Right lobe of liver (tissue), 4 donors: Measurements from ENCODE around the gene FMN2.

Source experiments
- CTCF ChIP-seq, 4 donors: fragments of 200-600 bp in 3 of 4; fragments of 450-650 bp in 1 of 4; IDR thresholded peaks; one replicate each; pipeline versions ENCODE4 v1.5.1 to v1.8.0; 2016 to 2022; ENCODE audit warnings: antibody characterized with exemption in 4 of 4, mild to moderate bottlenecking in 2 of 4
- POLR2A ChIP-seq: fragments of 450-650 bp; IDR thresholded peaks from one replicate; pipeline ENCODE4 v1.6.1; 2017; ENCODE audit warnings: antibody characterized with exemption, mild to moderate bottlenecking
- donor health status: DM: no; HTN: no; CAD: no.
- donor health status: DM: no; HTN: no; CAD: no.
- donor health status: DM: no; HTN: yes; CAD: no.

- TF ChIP-seq CTCF (IDR thresholded peaks at IDR 0.05) (no peak), POLR2A (no peak)
Measured at GRCh38 chr1:240329443-240329842, 237.8 kb downstream of the FMN2 start.
